SK-N-SH (cell line): ENCODE data around the gene DCAF10.

ENCODE experiments used
- CTCF ChIP-seq: fragments of 200-600 bp; sonication (generic); IDR thresholded peaks from 2 replicates; pipeline ENCODE4 v1.6.1; 2017; ENCODE audit warnings: antibody characterized with exemption, mild to moderate bottlenecking, moderate library complexity
- EP300 ChIP-seq, 2 experiments: IDR thresholded peaks; 2 replicates each; pipeline versions ENCODE4 v1.4.0 to v1.6.1; 2012; ENCODE audit warnings: borderline replicate concordance in 1 of 2, low read depth in 1 of 2, low read length in 1 of 2
- MXI1 ChIP-seq: IDR thresholded peaks from 2 replicates; pipeline ENCODE4 v1.6.1; 2012; ENCODE audit warnings: mild to moderate bottlenecking, low read depth, low read length, improper control_type of control experiment
- RAD21 ChIP-seq: IDR thresholded peaks from 2 replicates; pipeline ENCODE4 v1.6.1; 2012; ENCODE audit warnings: mild to moderate bottlenecking, low read length

- TF ChIP-seq CTCF, result no peak
- no peak for TF ChIP-seq MXI1
- no peak for TF ChIP-seq EP300 (IDR thresholded peaks at IDR 0.05; ENCODE audit: borderline replicate concordance in 1 of 2, low read depth in 1 of 2, low read length in 1 of 2)
- no peak for TF ChIP-seq RAD21
Measured at GRCh38 chr9:37836386-37836785, 35.8 kb downstream of the DCAF10 start.
